ENCODE data around the gene UBN1.

The UBN1 gene

DNA sequence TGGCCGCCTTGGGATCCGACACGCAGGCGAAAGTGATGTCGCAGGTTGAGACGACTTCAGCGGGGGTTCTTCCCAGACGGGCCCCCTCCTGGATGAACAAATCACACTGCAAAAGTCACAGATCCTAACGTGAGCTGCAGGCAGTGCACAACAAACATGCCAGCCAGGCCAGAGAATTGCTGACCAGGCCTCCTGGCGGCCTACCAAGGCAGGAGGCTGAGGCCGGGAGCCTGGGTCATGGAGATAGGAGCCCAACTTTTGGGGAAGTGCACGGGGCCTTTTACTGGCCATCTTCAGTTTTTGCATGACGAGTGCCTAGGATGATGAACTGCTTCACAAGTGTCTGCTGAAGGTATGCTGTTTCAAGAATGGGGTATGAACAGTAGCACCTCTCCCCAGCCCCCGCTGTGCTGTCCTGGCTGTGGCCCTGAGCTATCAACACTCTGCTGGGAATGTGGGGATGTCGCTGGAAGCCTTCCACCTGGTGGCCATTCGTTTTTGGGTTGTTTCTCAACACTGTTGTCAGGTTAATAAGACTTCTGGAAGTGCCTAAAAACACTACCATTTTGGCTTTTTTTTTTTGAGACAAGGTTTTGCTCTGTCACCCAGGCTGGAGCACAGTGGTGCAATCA, 32.6 kb upstream of the UBN1 start:
- DNase-seq = no peak

DNA sequence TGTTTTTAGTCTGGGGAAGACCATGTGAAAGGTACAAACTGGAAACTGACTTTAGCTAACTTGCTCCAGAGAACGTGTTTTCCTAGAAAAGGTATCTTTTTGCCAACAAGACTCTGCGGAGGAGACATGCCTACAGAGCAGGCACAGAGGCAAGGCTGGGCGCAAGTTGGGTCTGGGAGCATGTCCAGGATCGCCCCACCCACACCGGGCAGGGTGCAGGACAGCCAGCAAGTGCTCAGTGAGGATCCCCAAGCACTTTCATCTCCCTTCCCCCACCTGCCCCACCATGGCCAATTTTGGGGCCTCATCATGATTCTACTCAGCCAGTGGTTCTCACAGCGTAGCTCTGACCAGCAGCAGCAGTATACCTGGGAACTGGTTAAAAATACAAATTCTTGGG, 26.6 kb upstream of the UBN1 start:
- DNase-seq = no peak

- no peak for DNase-seq
Measured at GRCh38 chr16:4825196-4825595, 22.1 kb upstream of the UBN1 start.

GRCh38 chr16:4826526-4826925, 20.8 kb upstream of the UBN1 start:
- no peak for DNase-seq

GRCh38 chr16:4826980-4827379, 20.3 kb upstream of the UBN1 start:
- no peak for DNase-seq

DNA sequence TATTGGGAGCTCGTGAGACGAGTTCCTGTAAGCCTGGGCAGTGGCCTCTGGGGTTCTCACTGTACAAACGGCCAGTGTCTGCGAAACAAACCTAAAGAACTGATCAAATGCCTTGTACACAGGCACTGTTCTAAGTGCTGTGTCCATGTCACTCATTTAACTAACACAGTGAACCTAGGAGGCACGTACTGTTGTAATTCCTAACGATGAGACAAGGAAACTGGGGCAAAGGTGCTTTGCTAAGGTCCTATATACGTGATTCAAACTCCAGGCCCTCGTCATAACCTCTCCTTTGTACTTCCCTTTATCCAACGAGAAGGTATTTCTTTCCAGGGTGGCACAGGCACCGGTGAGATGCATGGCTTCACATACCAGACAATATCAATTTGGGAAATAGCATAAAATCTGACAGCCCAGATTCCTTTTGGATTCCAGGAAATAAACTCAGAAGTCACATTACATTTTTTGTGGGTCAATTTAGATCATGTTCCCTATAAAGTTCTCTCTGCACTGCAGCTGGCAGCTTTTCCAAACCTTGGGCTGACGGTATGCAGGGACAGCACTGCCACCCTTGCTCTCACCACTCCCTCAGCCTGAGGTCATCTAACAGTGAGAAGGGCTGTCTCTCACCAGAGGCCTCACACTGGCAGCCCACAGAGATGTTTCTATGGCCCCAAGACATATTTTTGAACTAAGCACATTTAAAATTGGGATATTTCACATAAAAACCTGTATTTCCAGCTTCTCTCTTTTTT, 18.5 kb upstream of the UBN1 start:
- DNase-seq = no peak

- DNase-seq = no peak
Measured at GRCh38 chr16:4830408-4830807, 16.9 kb upstream of the UBN1 start.

DNA sequence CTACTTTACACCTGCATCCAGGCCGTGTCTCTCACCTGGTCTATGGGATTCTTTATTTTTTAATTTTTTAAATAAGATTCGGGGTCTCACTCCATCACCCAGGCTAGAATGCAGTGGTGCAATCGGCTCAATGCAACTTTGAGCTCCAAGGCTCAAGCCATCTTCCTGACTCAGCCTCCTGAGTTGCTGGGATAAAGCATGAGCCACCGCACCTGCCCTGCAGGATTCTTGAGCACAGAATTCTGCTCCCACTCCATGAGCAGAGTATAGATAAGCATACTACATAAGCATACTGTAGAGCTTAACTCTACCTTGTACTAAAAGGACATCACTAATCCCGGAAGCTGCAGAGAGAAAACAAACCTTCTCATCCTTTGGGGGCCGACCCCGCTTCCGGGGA, 15.7 kb upstream of the UBN1 start:
- DNase-seq = no peak

- DNase-seq = no peak
Measured at GRCh38 chr16:4832698-4833343, 14.5 kb upstream of the UBN1 start.

DNA sequence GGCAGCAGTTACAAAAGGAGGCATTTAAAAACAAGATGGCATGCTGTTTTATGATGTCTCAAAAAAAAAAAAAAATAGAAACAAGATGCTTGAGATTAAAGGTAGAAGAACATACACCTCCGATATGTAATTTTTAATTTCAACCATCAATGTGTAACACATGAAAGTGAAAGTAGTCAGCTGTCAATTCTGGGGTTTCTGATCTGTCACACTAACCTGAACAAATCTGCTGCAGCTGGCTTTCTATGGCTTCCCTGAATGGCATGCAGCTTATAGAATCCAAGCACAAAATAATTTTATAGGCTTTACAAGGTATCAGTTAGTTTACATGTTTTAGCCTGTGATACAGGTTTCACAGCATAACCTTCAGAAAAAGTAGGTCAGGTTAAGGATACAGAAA, 13.7 kb upstream of the UBN1 start:
- DNase-seq = no peak

- no peak for DNase-seq
Measured at GRCh38 chr16:4836727-4837126, 10.6 kb upstream of the UBN1 start.

DNA sequence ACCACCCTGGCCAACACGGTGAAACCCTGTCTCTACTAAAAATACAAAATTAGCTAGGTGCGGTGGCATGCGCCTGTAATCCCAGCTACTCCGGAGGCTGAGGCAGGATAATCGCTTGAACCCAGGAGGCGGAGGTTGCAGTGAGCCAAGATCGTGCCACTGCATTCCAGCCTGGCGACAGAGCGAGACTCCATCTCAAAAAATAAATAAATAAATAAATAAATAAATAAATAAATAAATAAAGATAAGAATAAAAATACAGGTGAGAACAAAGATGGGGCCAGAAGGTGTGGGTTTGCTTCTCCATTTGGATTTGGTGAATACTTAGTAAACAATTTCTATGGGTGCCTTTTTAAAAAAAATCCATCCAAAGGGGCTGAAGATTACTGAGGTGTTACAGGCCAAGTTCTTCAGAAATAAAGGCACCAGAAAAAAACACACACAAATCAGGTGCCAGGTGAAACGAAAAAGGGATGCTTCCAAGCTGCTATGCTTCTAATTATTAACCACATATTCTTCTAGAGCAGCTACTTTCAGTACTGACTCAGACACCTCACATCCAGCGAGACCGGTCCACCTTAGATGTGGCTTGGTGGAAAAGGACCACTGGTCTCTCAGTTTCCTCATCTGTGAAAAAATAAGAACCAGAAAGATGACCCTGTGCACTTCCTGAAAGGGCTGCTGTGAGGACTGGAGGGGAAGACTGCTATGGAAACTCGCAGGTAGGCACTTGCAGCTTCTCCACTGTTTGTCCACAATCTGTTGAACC, 9.4 kb upstream of the UBN1 start:
- no peak for DNase-seq

- DNase-seq = no peak
Measured at GRCh38 chr16:4839942-4840341, 7.3 kb upstream of the UBN1 start.

DNA sequence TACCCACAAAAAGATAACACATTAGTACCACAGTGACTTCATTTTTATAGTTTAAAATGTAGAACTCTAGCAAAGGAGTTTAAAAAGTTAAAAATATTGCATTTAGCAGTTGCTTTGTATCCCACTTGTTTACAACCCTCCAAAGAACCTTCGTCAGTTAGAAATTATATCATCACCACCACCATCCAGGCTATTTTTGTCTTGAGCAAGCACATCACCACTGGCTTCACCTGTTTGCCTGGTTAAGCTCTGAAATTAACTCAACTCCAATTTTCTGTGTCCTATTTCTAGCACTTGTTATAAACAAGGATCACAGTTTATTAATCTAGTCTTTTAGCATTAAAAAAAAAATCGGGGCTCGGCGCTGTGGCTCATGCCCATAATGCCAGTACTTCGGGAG, 6.3 kb upstream of the UBN1 start:
- no peak for DNase-seq

DNA sequence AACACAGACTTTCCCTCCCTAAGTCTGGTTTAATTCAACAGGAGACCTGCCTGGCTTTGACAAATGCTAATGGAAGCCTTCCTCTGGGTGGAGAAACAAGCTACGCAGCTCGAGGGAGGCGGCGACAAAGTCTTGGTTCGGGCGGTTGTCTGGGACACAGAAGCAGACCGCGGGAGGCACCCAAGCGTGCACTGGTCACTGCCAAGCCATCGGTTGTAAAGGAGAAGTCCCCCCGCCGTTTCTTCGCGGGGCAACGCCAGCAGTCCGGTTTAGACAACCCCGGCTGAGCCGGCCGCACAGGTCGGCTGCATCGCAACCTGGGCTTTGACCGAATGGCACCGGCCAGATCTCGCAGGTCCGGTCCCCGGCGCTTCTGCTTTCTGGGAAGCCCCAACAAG, 779 bp upstream of the UBN1 start:
- DNase-seq = no peak

DNA sequence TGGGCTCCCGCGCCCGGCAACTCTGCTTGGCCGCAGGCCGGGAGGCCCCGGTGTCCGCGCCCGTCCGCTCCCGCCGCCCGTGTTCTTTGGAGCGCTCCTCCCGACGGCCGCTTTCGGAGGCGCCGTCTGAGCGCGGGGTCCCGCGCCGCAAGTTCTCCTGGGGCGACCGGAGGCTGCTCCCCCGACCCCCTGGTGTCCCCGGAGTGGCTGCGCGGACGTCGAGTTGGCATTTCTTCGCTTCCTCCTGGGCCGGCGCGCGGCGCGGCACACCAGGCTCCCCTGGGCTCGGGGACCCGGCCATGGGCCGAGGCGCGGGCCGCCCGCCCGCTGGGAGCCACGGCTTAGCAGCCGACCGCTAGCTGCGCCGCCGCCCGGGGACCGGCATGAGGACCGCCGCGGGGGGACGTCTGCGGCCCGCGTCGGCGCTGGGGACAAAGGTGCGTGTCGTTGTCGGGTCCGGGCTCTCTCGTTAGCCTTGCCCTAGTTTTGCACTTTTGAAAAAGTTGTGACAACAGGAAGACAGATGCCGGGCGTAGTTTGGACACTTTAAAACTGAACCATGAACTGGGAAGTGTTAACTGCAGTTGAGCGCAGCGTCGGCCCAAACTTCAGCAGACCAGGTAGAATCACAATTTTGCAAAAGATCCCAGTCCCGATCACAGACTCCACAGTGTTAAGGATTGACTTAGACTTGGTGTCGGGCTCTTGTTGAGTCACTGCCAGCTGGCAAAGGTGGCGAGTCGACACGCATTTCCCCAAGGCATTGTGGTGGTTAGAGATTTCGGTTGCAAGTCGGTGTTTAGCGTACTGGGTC, 700 bp downstream of the UBN1 start:
- peak; percentile 5 for DNase-seq

- no peak for DNase-seq
Measured at GRCh38 chr16:4850211-4850610, 2.9 kb downstream of the UBN1 start.

DNA sequence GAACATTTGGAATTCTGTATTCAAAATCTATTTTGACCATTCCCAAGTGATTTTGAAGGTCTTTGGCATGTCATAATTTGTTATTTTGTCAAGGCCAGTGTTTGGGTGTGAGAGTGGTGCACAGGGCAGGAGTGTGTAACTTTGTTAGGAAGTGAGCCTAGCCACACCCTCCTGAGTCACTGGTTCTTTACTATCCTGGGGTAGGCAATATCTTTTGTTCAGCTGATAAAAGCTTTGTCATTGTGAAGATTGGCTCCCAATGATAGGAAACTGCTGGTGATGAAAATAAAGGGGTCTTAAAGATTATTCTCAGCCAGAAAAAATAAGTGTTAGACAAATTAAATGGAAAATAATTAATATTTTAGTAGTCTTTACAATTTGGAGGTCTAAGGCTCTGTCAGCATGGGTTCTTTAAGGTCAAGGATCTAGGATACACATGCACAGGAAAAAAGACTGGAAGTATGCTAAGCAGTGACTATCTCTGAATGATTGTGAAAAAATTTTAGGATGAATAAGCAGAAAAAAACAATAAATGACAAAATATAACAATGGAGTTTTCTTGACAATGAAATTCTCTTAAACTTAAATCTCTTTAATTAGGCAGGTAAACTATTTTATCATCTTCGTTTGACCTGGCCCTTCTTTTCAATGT, 5.1 kb downstream of the UBN1 start:
- no peak for DNase-seq

GRCh38 chr16:4855371-4855770, 8.1 kb downstream of the UBN1 start:
- no peak for DNase-seq

DNA sequence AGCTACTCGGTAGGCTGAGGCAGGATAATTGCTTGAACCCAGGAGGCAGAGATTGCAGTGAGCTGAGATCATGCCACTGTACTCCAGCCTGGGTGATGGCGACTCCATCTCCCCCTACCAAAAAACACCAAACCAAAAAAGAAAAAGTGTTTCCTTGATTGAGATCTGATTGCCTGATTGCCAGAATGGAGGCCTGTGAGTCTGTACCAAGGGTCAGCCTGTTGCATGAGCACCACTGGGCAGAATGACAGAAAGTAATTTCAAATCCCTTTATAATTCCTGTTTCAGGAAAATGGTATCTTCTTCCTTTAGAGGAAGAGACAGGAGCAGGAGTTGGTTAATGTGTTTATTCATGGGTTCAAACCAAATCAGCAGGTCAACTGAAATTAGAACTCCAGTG, 8.5 kb downstream of the UBN1 start:
- no peak for DNase-seq

GRCh38 chr16:4859190-4859899, 12.1 kb downstream of the UBN1 start:
- no peak for DNase-seq

DNA sequence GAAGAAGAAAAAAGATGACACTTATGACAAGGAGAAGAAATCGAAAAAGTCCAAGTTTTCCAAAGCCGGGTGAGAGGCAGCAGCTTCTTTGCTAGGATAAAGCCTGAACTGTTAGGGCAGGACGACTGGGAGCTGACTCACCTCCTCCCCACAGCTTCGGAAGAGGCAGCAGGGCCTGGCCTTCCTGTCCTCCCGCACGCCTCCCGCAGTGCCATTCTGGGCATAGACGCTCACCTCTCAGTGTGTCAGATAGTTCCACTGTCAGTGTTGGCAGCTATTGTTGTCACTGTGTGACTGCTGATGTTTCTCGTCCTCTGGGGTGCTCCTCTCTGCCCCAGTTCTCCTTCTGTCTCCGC, 12.6 kb downstream of the UBN1 start:
- no peak for DNase-seq
